GM21576 (cell line): Measurements from ENCODE around the gene TEAD3.
"Not testable (repeated sequence)": the region's sequence is repeated elsewhere in the genome, so short reads cannot be mapped to it uniquely, and the experiment has no call there.

Experiments
- ATAC-seq: cut with Tn5 transposase; IDR thresholded peaks from one replicate; pipeline ENCODE4 v1.9.1; 2021; ENCODE audit warnings: mild to moderate bottlenecking, moderate library complexity; ENCODE audit not compliant: unreplicated experiment

TEAD3 gene

DNA sequence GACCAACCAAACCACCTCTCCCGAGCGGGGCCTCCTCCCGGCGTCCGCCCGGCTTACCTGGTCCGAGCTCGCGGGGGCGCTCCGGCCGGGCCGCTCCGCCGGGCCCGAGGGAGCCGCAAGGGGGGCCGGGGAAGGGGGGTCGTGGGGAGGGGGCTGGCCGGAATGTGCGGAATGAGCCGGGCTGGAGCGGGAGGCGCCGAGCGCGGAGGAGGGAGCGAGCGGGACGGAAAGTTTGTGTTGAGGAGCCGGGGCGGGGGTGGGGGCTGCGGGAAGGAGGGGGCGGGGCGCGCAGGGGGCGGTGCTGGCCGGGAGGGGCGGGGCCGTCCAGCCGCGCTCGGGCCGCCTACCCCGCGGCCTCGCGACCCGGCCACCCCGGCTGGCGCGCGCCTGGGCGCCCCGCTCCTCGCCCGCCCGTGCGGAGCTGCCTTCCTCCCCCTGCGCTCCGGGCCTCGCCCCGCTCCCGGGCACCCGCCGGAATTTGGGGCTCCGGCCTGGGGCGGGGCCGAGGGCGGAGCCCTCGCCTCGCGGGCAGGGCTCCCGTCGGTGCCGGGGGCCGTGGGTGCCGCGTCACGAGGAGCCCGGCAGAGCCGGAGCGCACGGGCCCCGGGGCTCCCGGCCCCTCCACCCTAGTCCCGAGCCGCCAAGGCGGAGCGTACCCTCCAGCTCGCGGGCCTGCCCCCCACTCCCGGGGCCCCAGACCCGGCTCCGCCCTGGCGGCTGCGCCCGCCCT, at the start of gene TEAD3:
Gene TEAD3 (minus strand): TSS at position 239 of the 730 bp plus-strand sequence.
- no peak for ATAC-seq

DNA sequence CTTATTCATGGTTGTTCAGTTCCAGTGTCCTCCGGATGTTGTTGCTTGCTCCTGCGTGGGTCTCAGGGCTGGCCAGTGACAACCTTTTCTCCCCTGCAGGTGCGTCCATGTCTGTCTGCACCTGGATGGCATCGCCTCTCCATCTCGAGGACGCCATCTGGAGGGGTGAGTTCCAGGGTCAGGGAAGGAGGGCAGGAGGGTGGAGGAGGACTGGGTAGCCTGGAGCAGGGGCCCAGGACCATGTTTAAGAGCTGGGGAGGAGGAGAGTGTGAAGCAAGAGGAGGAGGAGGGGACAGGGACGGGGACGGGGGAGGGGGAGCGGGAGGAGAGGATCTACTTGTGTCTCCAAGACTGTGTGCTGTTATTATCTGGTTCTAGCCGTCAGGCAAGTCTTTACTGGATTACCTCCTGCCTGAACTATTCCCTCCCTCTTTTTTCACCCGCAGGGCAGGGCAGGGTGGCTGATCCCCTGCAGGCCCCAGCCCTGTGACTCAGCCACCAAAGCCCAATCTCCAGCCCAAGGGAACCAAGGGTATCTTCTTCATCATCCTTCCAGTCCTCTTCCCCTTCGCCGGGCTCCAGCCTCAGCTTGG, 48.0 kb upstream of the TEAD3 start:
- no peak for ATAC-seq

DNA sequence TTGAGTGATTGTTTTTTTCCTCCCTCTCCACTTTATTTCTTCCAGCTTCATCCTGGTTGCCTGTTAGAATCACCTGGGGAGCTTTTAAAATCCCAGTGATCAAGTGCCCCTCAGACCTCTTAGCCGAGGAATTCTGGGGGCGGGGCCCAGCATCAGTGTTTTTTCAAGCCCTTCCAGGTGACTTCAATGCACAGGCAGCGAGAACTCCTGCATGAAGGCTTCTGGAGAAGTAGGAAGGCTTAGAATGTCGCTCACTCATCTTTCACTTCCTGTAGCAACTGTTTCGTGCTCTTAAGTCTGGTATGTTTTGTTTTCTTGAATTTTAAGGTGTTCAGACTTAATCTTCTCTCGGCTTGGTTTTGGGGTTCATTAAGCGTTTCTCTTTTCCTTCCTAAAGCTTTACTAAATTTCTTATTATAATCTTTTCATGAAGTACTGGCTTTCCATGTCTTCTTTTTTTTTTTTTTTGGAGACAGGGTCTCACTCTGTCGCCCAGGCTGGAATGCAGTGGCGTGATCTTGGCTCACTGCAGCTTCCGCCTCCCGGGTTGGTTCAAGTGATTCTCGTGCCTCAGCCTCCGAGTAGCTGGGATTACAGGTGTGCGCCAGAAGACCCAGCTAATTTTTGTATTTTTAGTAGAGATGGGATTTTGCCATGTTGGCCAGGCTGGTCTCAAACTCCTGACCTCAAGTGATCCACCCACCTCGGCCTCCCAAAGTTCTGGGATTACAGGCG, 46.7 kb upstream of the TEAD3 start:
- ATAC-seq = no peak

- no peak for ATAC-seq
These were observed 45.0 kb upstream of the TEAD3 start for GRCh38 chr6:35541836-35542235.

DNA sequence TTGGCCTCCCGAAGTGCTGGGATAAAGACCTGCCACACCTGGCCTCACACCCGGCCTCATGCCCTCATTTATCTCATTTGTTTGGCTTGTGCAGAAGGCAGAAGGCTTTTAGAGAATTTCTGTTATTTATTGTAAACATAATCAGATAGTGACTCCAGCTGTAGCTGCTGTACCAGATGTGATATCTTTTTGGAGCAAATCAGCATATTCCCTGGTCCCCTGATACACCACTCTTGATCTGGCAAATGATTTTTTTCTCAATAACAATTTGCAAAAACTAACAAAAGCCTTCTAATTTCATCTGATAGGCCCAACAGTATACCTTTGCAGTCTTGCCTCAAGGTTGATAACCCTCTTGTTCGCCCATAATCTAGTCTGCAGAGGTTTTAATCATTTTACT, 42.3 kb upstream of the TEAD3 start:
- ATAC-seq = no peak

DNA sequence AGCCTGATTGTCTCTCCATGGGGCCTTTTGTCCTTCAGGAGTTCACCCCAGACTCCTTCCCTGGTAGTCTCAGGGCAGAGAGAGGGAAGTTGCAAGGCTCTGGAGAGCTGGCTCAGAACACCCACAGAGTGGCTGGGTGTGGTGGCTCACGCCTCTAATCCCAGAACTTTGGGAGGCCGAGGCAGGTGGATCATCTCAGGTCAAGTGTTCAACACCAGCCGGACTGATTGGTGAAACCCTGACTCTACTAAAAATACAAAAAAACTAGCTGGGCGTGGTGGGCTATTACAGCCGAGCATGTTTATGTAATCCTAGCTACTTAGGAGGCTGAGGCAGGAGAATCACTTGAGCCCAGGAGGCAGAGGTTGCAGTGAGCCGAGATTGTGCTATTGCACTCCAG, 39.0 kb upstream of the TEAD3 start:
- ATAC-seq = not testable (repeated sequence)

GRCh38 chr6:35534407-35535170, 37.7 kb upstream of the TEAD3 start:
- ATAC-seq = no peak

- no peak for ATAC-seq
These were observed 37.1 kb upstream of the TEAD3 start for GRCh38 chr6:35533981-35534380.

- no peak for ATAC-seq
These were observed 35.2 kb upstream of the TEAD3 start for GRCh38 chr6:35532126-35532525.

DNA sequence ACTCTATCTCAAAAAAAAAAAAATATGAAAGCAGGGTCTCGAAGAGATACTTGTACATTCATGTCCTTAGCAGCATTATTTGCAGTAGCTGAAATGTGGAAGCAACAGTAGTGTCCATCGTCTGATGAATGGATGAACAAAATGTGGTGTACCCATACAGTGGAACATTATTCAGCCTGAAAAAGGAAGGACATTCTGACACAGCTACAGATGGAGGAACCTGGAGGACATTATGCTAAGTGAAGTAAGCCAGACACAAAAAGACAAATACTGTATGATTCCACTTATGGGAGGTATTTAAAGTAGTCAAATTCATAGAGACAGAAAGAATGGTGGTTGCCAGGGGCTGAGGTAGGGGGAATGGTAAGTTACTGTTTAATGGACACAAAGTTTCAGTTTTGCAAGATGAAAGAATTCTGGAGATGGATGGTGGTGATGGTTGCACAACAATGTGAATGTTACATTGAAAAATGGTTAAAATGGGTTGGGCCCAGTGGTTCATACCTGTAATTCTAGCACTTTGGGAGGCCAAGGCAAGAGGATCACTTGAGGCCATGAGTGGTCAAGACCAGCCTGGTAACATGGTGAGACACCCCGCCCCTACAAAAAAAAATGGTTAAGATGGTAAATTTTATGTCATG, 27.6 kb upstream of the TEAD3 start:
- ATAC-seq = no peak

DNA sequence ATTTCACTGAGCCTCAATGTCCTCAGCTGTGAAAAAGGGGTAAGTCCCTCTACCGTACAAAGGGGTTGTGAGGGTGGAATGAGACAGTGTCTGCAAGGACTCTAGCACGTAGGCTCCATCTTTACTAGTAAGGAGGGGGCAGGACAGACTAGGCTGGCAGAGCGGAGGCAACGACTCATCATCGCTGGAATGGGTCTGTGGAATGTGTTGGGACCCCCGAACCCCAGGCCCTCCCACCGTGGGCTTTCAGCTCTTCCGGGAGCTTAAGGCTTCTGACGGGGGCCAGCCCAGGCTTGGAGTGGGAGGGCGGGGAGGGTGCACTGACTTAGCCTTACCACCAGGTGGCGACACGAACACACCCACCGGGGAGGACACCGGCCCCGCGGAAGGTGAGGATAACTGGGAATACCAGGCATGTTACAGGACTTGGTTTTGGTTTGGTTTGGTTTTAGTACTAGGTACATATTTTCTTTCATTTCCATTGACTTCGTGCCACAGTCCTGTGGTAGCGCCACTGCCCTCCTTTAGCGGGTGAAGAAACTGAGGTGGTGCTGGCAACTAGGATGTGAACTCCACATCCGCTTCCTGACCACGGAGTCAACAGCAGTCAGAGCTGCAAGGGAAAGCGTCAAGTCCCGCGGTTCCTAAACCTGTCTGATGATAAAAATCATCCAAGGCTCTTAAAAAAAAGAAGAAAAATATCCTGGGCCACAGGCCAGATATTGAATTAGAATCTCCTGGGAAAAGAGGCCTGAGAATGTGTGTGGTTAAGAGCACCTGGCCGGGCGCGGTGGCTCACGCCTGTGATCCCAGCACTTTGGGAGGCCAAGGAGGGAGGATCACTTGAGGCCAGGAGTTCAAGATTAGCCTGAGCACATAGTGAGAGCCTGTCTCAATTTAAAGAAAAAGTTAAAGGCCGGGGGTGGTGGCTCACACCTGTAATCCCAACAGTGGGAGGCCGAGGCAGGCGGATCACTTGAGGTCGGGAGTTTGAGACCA, 26.1 kb upstream of the TEAD3 start:
- no peak for ATAC-seq

GRCh38 chr6:35522151-35522550, 25.3 kb upstream of the TEAD3 start:
- no peak for ATAC-seq

DNA sequence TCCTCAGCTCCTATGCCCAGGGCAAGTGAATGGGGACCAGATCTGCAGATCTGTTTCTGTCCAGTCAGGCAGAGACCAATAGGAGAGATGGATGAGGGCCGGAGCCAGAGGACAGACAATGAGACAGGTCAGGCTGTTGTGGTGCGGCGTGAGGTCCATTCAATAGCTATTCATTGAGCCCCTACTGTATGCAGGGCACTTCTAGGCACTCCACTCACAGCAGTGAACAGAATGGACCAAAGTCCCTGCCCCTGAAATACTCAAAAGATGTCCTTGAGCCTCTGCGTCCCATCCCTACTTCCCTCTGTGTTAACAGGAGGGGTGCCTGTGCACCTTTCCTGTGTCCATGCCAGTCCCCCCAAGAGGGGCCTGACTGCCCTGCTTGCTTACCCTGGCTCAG, 24.4 kb upstream of the TEAD3 start:
- no peak for ATAC-seq

DNA sequence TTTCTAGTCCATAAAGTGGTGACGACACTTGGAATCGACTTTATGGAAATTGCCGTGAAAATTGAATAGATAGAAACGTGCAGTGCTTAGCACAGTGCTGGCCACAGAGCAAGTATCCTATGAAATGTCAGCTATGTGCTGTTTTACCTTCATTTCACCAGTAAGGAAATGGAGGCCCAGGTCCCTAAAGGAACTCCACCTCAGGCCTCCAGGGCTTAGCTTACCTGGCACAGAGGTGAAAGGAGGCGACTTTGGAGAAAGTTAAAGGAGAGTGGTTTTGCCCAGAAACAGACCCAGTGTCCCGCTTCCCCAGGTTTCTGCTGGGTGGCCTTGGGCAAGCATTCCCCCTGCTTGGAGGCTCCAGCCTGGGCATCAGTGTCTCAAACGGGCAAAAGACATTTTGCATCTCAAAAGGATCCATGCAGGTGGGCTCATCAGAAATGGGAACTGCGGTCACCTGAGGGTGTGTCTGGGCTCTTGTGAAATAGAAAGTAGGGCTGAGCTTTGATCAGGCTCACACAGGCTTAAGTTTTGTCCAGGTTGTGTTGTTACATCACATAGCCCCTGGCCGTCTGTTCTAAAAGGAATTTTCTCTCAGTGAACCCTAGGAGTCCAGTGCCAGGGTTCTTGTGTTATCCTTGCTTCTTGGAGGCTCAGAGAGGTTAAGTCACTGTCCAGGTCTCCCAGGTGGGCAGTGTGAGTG, 22.6 kb upstream of the TEAD3 start:
- ATAC-seq = no peak

DNA sequence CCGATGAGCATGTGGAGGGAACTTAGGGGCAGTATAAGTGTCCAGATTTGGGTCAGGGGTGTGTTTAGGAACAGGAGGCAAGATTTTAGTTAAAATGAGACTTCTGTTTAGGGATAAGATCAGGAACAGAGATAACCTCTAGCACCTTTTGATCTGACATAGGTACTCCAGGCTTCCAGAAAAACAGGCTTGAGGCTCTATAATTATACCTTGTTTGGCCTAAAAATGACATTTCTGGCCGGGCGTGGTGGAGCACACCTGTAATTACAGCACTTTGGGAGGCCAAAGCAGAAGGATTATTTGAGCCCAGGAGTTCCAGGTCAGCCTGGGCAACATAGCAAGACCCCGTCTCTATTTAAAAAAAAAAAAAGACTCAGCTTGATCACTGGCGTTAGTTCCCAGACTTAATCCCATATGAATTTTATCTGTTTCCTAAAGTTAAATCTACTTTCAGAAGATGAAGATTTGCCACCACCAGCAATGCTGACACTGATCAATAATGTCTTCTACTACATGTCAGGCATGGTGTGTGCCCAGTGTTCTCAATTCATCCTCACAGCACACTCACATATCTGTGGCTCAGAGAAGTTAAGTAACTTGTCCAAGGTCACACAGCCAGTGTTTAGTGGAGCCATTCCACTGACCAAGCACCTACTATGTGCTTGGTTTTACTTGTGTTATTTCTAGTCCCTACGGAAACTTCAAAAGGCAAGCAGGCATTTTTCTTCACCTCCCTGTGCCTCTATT, 21.9 kb upstream of the TEAD3 start:
- ATAC-seq = no peak

DNA sequence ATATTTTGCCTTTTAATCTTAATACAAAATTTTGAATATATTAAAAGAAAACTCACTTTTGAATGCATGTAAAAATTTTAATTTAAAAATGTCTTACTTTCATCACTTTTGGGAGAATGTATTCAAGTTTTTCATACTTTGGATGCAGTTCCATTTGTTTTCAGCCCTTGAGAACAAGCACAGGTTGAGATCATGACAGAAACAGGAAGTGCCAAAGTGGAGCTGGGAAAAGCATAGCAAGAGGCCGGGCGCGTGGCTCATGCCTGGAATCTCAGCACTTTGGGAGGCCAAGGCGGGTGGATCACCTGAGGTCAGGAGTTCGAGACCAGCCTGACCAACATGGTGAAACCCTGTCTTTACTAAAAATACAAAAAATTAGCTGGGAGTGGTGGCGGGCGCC, 21.1 kb upstream of the TEAD3 start:
- ATAC-seq = not testable (repeated sequence)

- ATAC-seq = no peak
These were observed 19.8 kb upstream of the TEAD3 start for GRCh38 chr6:35516712-35517111.

DNA sequence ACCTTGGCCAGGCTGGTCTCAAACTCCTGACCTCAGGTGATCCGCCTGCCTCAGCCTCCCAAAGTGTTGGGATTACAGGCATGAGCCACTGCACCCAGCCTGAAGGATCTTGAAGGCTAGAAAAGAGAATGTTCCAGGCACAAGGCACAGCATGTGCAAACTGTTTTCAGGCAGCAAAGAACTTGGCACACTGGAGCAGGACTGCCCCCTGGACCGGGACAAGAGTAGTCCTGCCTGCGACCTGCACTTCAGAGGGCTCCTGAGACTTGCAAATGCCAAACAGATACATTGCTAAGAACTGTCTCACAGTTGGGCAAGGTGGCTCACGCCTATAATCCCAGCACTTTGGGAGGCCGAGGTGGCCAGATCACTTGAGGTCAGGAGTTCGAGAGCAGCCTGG, 19.1 kb upstream of the TEAD3 start:
- not testable (repeated sequence) for ATAC-seq
